WTC11 (cell line): ENCODE measurements around the gene INSC. TPM values are rescaled to one million over a fixed set of nuclear protein-coding genes. Genes with fewer than 3 reads are reported as not detected.

Experiments used
- ATAC-seq: fragments of 200-7000 bp; cut with Tn5 transposase; 2 replicates; pipeline ENCODE4 v1.10.0; 2021; ENCODE audit warnings: mild to moderate bottlenecking, moderate library complexity
- CTCF ChIA-PET: fragments of 300-600 bp; sonication (Branson Sonifier 250); formaldehyde crosslinking; loops from one replicate; lab custom pipeline; 2021; ENCODE audit warnings: antibody characterized with exemption; lab: Charles Lee
- POLR2A ChIA-PET: fragments of 350-600 bp; sonication (Branson Sonifier 250); formaldehyde crosslinking; loops from one replicate; lab custom pipeline; 2021; ENCODE audit warnings: antibody characterized with exemption; lab: Charles Lee
- DNase-seq: peaks from one replicate; pipeline ENCODE4 v3.0.0; 2021; ENCODE audit warnings: low spot score
- H3K27ac Mint-ChIP-seq: 2 replicates; pipeline ENCODE4 v1.8.0; 2021; ENCODE audit warnings: mixed read lengths
- H3K27me3 Mint-ChIP-seq: 2 replicates; pipeline ENCODE4 v1.8.0; 2021; ENCODE audit warnings: low read depth, mild to moderate bottlenecking, moderate library complexity, mixed read lengths
- H3K36me3 Mint-ChIP-seq: 2 replicates; pipeline ENCODE4 v1.8.0; 2021; ENCODE audit warnings: mixed read lengths
- H3K4me1 Mint-ChIP-seq: 2 replicates; pipeline ENCODE4 v1.8.0; 2022; ENCODE audit warnings: mixed read lengths
- H3K4me3 Mint-ChIP-seq: 2 replicates; pipeline ENCODE4 v1.8.0; 2021; ENCODE audit warnings: mild to moderate bottlenecking, moderate library complexity, mixed read lengths
- H3K9me3 Mint-ChIP-seq: 2 replicates; pipeline ENCODE4 v1.8.0; 2021; ENCODE audit warnings: mixed read lengths
- ATF6 ChIP-seq: sonication (generic); formaldehyde crosslinking; IDR thresholded peaks from 2 replicates; pipeline ENCODE4 v1.8.1; 2023; ENCODE audit warnings: mild to moderate bottlenecking, missing genetic modification reagents
- CDX4 ChIP-seq: fragments of 250-450 bp; sonication (Bioruptor Pico); IDR thresholded peaks from 2 replicates; pipeline ENCODE4 v1.9.0; 2021; ENCODE audit warnings: moderate library complexity, mild to moderate bottlenecking, inconsistent platforms, borderline replicate concordance
- ELF4 ChIP-seq: sonication (generic); formaldehyde crosslinking; IDR thresholded peaks from 2 replicates; pipeline ENCODE4 v1.8.1; 2022; ENCODE audit warnings: low read depth, mild to moderate bottlenecking, moderate library complexity, missing genetic modification reagents
- ESRRA ChIP-seq: sonication (generic); formaldehyde crosslinking; IDR thresholded peaks from 2 replicates; pipeline ENCODE4 v1.8.1; 2022; ENCODE audit warnings: mild to moderate bottlenecking, missing genetic modification reagents, borderline replicate concordance
- ETV6 ChIP-seq: sonication (generic); formaldehyde crosslinking; IDR thresholded peaks from 2 replicates; pipeline ENCODE4 v1.8.1; 2022; ENCODE audit warnings: mild to moderate bottlenecking, missing genetic modification reagents
- GRHL2 ChIP-seq: fragments of 250-450 bp; sonication (Bioruptor Pico); IDR thresholded peaks from 2 replicates; pipeline ENCODE4 v1.8.0; 2022; ENCODE audit warnings: mild to moderate bottlenecking, moderate library complexity; ENCODE audit not compliant: insufficient replicate concordance, severe bottlenecking
- HMGA2 ChIP-seq: fragments of 250-450 bp; sonication (Bioruptor Pico); IDR thresholded peaks from 2 replicates; pipeline ENCODE4 v1.4.0; 2021; ENCODE audit warnings: mild to moderate bottlenecking, moderate library complexity
- IRF2 ChIP-seq: sonication (generic); formaldehyde crosslinking; IDR thresholded peaks from 2 replicates; pipeline ENCODE4 v1.8.0; 2022; ENCODE audit warnings: low read depth, missing genetic modification reagents, borderline replicate concordance
- MXD4 ChIP-seq: fragments of 250-450 bp; sonication (Bioruptor Pico); IDR thresholded peaks from 2 replicates; pipeline ENCODE4 v1.8.0; 2021; ENCODE audit warnings: mild to moderate bottlenecking, moderate library complexity, borderline replicate concordance
- MYBL2 ChIP-seq: sonication (generic); formaldehyde crosslinking; IDR thresholded peaks from 2 replicates; pipeline ENCODE4 v1.8.1; 2023; ENCODE audit warnings: mild to moderate bottlenecking, moderate library complexity, missing genetic modification reagents
- NR2C2 ChIP-seq: sonication (generic); formaldehyde crosslinking; IDR thresholded peaks from 2 replicates; pipeline ENCODE4 v1.8.0; 2022; ENCODE audit warnings: mild to moderate bottlenecking, missing genetic modification reagents
- NR3C1 ChIP-seq: sonication (generic); formaldehyde crosslinking; conservative IDR thresholded peaks from 2 replicates; pipeline ENCODE4 v1.8.1; 2023; ENCODE audit warnings: low read depth, mild to moderate bottlenecking, missing genetic modification reagents
- RORB ChIP-seq: fragments of 250-450 bp; sonication (Bioruptor Pico); IDR thresholded peaks from 2 replicates; pipeline ENCODE4 v1.9.0; 2021; ENCODE audit warnings: mild to moderate bottlenecking
- TEAD1 ChIP-seq: sonication (generic); formaldehyde crosslinking; IDR thresholded peaks from 2 replicates; pipeline ENCODE4 v1.8.0; 2022; ENCODE audit warnings: mild to moderate bottlenecking, missing genetic modification reagents
- TEAD4 ChIP-seq: sonication (generic); formaldehyde crosslinking; IDR thresholded peaks from 2 replicates; pipeline ENCODE4 v1.8.0; 2022; ENCODE audit warnings: mild to moderate bottlenecking, missing genetic modification reagents
- USF1 ChIP-seq: sonication (generic); formaldehyde crosslinking; IDR thresholded peaks from 2 replicates; pipeline ENCODE4 v1.8.0; 2022; ENCODE audit warnings: mild to moderate bottlenecking, missing genetic modification reagents
- ZNF138 ChIP-seq: sonication (generic); formaldehyde crosslinking; conservative IDR thresholded peaks from 2 replicates; pipeline ENCODE4 v1.8.1; 2022; ENCODE audit warnings: mild to moderate bottlenecking, moderate library complexity, missing genetic modification reagents
- ZNF263 ChIP-seq: sonication (generic); formaldehyde crosslinking; IDR thresholded peaks from 2 replicates; pipeline ENCODE4 v1.8.1; 2022; ENCODE audit warnings: low read depth, mild to moderate bottlenecking, moderate library complexity, missing genetic modification reagents
- ZNF396 ChIP-seq: fragments of 250-450 bp; sonication (Bioruptor Pico); IDR thresholded peaks from 2 replicates; pipeline ENCODE4 v1.8.0; 2021; ENCODE audit warnings: mild to moderate bottlenecking, moderate library complexity, borderline replicate concordance
- ZNF416 ChIP-seq: fragments of 250-450 bp; sonication (Bioruptor Pico); IDR thresholded peaks from 2 replicates; pipeline ENCODE4 v1.9.0; 2021; ENCODE audit warnings: mild to moderate bottlenecking, inconsistent platforms
- ZNF671 ChIP-seq: fragments of 250-450 bp; sonication (Bioruptor Pico); IDR thresholded peaks from 2 replicates; pipeline ENCODE4 v1.8.0; 2021; ENCODE audit warnings: mild to moderate bottlenecking
- total RNA-seq: library from RNA; stranded (reverse); gene quantifications from 3 replicates; pipeline ENCODE4 v1.2.3, GENCODE V29; 2021
- TF ChIP-seq, protein P1 (sequence below): sonication (generic); formaldehyde crosslinking; conservative IDR thresholded peaks from 2 replicates; pipeline ENCODE4 v1.8.1; 2023; ENCODE audit warnings: mild to moderate bottlenecking, low read depth, missing genetic modification reagents, moderate library complexity
- TF ChIP-seq, protein P2 (sequence below): sonication (generic); formaldehyde crosslinking; IDR thresholded peaks from 2 replicates; pipeline ENCODE4 v1.8.1; 2022; ENCODE audit warnings: low read depth, missing genetic modification reagents, borderline replicate concordance
- TF ChIP-seq, protein P3 (sequence below): sonication (generic); formaldehyde crosslinking; IDR thresholded peaks from 2 replicates; pipeline ENCODE4 v1.8.0; 2022; ENCODE audit warnings: mild to moderate bottlenecking, missing genetic modification reagents
- TF ChIP-seq, protein P4 (sequence below): fragments of 250-450 bp; sonication (Bioruptor Pico); conservative IDR thresholded peaks from 2 replicates; pipeline ENCODE4 v1.9.0; 2021; ENCODE audit warnings: mild to moderate bottlenecking

INSC gene
- total RNA-seq, 1 experiment from 2014 or later = 0.44 TPM

DNA sequence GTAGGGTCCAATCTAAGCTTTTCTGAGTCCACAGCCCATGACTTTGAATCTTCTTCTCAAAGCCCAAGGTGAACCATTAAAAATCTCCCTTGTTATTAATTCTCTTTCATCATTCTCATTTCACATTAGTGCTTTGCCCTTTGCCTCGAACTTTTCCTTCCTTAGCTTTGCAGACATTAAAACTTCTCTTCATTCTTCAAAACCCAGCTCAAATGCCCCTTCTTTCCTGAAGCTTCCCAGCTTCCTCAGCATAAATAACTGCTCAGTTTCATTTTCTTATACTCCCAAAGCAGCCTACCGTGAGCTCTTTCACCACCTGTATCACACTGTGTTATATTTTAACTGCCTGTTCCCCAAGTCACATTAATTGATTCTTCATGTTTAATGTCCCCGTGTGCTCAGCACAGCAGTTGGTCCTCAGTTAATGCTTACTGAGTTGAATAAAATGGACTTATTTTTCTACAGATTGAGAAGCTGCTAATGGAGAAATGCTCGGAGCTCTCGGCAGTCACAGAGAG is 62.0 kb downstream of the INSC start (continued):
- no peak for TF ChIP-seq ZNF263 (CRISPR knock-in tag)
- TF ChIP-seq, protein P1, sequence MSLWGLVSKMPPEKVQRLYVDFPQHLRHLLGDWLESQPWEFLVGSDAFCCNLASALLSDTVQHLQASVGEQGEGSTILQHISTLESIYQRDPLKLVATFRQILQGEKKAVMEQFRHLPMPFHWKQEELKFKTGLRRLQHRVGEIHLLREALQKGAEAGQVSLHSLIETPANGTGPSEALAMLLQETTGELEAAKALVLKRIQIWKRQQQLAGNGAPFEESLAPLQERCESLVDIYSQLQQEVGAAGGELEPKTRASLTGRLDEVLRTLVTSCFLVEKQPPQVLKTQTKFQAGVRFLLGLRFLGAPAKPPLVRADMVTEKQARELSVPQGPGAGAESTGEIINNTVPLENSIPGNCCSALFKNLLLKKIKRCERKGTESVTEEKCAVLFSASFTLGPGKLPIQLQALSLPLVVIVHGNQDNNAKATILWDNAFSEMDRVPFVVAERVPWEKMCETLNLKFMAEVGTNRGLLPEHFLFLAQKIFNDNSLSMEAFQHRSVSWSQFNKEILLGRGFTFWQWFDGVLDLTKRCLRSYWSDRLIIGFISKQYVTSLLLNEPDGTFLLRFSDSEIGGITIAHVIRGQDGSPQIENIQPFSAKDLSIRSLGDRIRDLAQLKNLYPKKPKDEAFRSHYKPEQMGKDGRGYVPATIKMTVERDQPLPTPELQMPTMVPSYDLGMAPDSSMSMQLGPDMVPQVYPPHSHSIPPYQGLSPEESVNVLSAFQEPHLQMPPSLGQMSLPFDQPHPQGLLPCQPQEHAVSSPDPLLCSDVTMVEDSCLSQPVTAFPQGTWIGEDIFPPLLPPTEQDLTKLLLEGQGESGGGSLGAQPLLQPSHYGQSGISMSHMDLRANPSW = no peak
- TF ChIP-seq, protein P2, sequence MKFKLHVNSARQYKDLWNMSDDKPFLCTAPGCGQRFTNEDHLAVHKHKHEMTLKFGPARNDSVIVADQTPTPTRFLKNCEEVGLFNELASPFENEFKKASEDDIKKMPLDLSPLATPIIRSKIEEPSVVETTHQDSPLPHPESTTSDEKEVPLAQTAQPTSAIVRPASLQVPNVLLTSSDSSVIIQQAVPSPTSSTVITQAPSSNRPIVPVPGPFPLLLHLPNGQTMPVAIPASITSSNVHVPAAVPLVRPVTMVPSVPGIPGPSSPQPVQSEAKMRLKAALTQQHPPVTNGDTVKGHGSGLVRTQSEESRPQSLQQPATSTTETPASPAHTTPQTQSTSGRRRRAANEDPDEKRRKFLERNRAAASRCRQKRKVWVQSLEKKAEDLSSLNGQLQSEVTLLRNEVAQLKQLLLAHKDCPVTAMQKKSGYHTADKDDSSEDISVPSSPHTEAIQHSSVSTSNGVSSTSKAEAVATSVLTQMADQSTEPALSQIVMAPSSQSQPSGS (CRISPR knock-in tag) = no peak
- TF ChIP-seq MXD4 (CRISPR knock-in tag) = no peak
- TF ChIP-seq ZNF138 (CRISPR knock-in tag) = no peak
- TF ChIP-seq ELF4 = no peak
- TF ChIP-seq, protein P3, sequence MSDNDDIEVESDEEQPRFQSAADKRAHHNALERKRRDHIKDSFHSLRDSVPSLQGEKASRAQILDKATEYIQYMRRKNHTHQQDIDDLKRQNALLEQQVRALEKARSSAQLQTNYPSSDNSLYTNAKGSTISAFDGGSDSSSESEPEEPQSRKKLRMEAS (CRISPR knock-in tag) = no peak
- TF ChIP-seq ESRRA (CRISPR knock-in tag) = no peak
- TF ChIP-seq GRHL2 (CRISPR knock-in tag) = no peak
- no peak for TF ChIP-seq TEAD4 (CRISPR knock-in tag)
- TF ChIP-seq IRF2 (CRISPR knock-in tag) = no peak
- TF ChIP-seq ATF6 (CRISPR knock-in tag) = no peak
- TF ChIP-seq USF1 = no peak
- TF ChIP-seq HMGA2 (CRISPR knock-in tag) = no peak

- Mint-ChIP-seq H3K27me3 (no peaks in the 10 kb centered on the region; the same call in 1 of the 2 replicates), H3K4me1 (peaks cover 11% of the 10 kb centered on the region), H3K27ac (no peak overlapping the region), H3K9me3 (no peaks in the 10 kb centered on the region), H3K36me3 (no peaks in the 10 kb centered on the region), H3K4me3 (no peak overlapping the region)
- POLR2A ChIA-PET = no interaction called here
- no peak for ATAC-seq
- no peak for DNase-seq
- CTCF ChIA-PET = interaction anchor here (1.2 kb wide), 1 partner anchor 18 kb away, joined by 4 read pairs; no protein-coding TSS in a partner anchor
- no peak for TF ChIP-seq CDX4 (CRISPR knock-in tag)
- TF ChIP-seq TEAD4 (CRISPR knock-in tag) = no peak
- no peak for TF ChIP-seq NR3C1 (CRISPR knock-in tag)
- no peak for TF ChIP-seq ELF4
- TF ChIP-seq, protein P4, sequence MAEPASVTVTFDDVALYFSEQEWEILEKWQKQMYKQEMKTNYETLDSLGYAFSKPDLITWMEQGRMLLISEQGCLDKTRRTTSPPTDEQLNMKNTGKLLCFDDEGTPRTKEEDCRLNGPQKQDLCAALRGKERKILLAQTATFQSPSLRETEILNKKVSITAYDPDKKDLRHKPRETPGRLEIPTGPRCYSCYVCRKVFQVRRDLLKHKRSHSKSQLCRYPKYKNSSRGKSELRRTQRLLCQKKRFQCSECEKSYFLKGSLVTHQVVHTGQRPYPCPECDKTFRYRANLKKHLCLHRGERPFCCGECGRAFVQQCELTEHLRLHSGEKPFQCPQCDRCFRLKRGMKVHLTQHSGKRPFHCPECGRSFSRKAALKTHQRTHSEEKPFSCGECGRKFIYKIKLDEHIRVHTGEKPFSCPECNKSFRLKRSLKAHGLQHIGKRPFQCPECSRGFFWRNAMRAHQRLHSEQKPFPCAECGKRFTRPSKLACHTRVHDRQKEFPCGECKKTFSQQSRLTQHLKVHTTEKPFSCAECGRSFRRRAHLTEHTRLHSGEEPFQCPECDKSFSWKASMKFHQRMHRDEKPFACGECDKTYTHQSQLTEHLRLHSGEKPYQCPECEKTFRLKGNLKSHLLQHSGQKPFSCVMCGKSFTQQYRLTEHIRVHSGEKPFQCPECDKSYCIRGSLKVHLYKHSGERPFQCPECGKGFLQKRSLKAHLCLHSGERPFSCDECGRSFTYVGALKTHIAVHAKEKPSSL (CRISPR knock-in tag) = no peak
- no peak for TF ChIP-seq ZNF396 (CRISPR knock-in tag)
- TF ChIP-seq NR2C2 (CRISPR knock-in tag) = no peak
- TF ChIP-seq RORB (CRISPR knock-in tag) = no peak
- no peak for TF ChIP-seq MYBL2 (CRISPR knock-in tag)
- no peak for TF ChIP-seq ZNF671 (CRISPR knock-in tag)
- TF ChIP-seq TEAD1 (CRISPR knock-in tag) = no peak
- no peak for TF ChIP-seq ETV6
- TF ChIP-seq ZNF416 (CRISPR knock-in tag) = no peak
Measured at GRCh38 chr11:15177491-15177890, 62.8 kb downstream of the INSC start.
